Breast epithelium (tissue), 4 donors: ENCODE measurements around the gene DDX46. TPM values are rescaled to one million over a fixed set of nuclear protein-coding genes. Genes with fewer than 3 reads are reported as not detected.
"Not testable (repeated sequence)": the region's sequence is repeated elsewhere in the genome, so short reads cannot be mapped to it uniquely, and the experiment has no call there.

Source experiments
- DNase-seq, 2 donors: peaks; one replicate each; pipeline ENCODE4 v3.0.0-alpha.2; 2019; ENCODE audit warnings: low spot score in 2 of 2
- H3K27ac ChIP-seq, 2 donors: fragments of 200-600 bp; sonication (generic) in 1 of 2; one replicate each; pipeline ENCODE4 v1.5.1; 2016 to 2019; ENCODE audit warnings: mild to moderate bottlenecking in 1 of 2
- H3K27me3 ChIP-seq, 2 donors: fragments of 200-600 bp; sonication (generic) in 1 of 2; one replicate each; pipeline versions ENCODE4 v1.5.1 to v1.6.0; 2017 to 2019; ENCODE audit warnings: control low read depth in 1 of 2, mild to moderate bottlenecking in 1 of 2
- H3K36me3 ChIP-seq: fragments of 200-600 bp; one replicate; pipeline ENCODE4 v1.5.1; 2019
- H3K4me1 ChIP-seq, 2 donors: fragments of 200-600 bp; sonication (generic); one replicate each; pipeline ENCODE4 v1.5.1; 2016 to 2019; ENCODE audit warnings: control low read depth in 1 of 2
- H3K4me3 ChIP-seq, 3 donors: fragments of 200-600 bp; sonication (generic); 1 replicate in 2 of 3; 2 replicates in 1 of 3; pipeline ENCODE4 v1.5.1; 2016 to 2019; ENCODE audit warnings: mild to moderate bottlenecking in 3 of 3, moderate library complexity in 2 of 3
- H3K9me3 ChIP-seq, 2 donors: fragments of 200-600 bp; sonication (generic) in 1 of 2; one replicate each; pipeline ENCODE4 v1.5.1; 2016 to 2019; ENCODE audit warnings: control low read depth in 1 of 2
- POLR2A ChIP-seq: fragments of 450-650 bp; IDR thresholded peaks from one replicate; pipeline ENCODE4 v1.6.1; 2016; ENCODE audit warnings: antibody characterized with exemption, mild to moderate bottlenecking, moderate library complexity
- POLR2AphosphoS5 ChIP-seq, 3 donors: sonication (generic); formaldehyde crosslinking; IDR thresholded peaks; one replicate each; pipeline ENCODE4 v1.6.1; 2017; ENCODE audit warnings: antibody characterized with exemption in 3 of 3
- intact Hi-C: fragments of 100-400 bp; cut with DNase I; formaldehyde crosslinking; loops from one replicate; pipeline ENCODE4 v1.15.1; 2023; ENCODE audit warnings: low total_unique reads
- total RNA-seq, 3 donors: library from RNA; depleted of rRNA; stranded (reverse); fragments of >200 nt; gene quantifications; one replicate each; pipeline ENCODE4 v1.1.0, GENCODE V29; 2016
- TF ChIP-seq, protein P1 (sequence below), 3 donors: fragments of 450-650 bp; IDR thresholded peaks; one replicate each; pipeline ENCODE4 v1.5.1; 2016 to 2017; ENCODE audit warnings: antibody characterized with exemption in 3 of 3, mild to moderate bottlenecking in 3 of 3, moderate library complexity in 3 of 3

DDX46 gene
- total RNA-seq, 3 donors from 2014 or later: 37.8 to 62.6 (median 51.1) TPM

DNA sequence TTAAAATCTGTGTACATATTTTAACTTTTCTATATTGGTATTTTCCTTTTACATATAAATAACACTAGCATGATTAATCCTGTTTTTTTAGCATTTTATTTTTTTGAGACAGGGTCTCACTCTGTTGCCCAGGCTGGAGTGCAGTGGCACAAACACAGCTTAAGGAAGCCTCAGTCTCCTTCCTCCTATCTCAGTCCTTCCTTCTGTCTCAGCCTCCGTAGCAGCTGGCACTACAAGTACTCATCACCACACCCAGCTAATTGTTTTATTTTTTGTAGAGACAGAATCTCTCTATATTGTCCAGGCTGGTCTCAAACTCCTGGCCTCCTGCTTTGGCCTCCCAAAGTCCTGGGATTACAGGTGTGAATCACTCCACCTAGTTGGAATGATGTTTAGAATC, 85.7 kb downstream of the DDX46 start:
- intact Hi-C loops: no loop called here
- Histone ChIP-seq H3K4me3 (no peak overlapping the region), H3K4me1 (peaks cover 0 to 11% of the 10 kb centered on the region in 2 donors), H3K36me3 (no peaks in the 10 kb centered on the region), H3K9me3 (no peaks in the 10 kb centered on the region), H3K27me3 (no peaks in the 10 kb centered on the region), H3K27ac (no peak overlapping the region)
- TF ChIP-seq, protein P1, sequence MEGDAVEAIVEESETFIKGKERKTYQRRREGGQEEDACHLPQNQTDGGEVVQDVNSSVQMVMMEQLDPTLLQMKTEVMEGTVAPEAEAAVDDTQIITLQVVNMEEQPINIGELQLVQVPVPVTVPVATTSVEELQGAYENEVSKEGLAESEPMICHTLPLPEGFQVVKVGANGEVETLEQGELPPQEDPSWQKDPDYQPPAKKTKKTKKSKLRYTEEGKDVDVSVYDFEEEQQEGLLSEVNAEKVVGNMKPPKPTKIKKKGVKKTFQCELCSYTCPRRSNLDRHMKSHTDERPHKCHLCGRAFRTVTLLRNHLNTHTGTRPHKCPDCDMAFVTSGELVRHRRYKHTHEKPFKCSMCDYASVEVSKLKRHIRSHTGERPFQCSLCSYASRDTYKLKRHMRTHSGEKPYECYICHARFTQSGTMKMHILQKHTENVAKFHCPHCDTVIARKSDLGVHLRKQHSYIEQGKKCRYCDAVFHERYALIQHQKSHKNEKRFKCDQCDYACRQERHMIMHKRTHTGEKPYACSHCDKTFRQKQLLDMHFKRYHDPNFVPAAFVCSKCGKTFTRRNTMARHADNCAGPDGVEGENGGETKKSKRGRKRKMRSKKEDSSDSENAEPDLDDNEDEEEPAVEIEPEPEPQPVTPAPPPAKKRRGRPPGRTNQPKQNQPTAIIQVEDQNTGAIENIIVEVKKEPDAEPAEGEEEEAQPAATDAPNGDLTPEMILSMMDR (IDR thresholded peaks at IDR 0.05): no peak
- TF ChIP-seq POLR2AphosphoS5 (IDR thresholded peaks at IDR 0.05) (no peak), POLR2A (no peak)
- DNase-seq: no peak

DNA sequence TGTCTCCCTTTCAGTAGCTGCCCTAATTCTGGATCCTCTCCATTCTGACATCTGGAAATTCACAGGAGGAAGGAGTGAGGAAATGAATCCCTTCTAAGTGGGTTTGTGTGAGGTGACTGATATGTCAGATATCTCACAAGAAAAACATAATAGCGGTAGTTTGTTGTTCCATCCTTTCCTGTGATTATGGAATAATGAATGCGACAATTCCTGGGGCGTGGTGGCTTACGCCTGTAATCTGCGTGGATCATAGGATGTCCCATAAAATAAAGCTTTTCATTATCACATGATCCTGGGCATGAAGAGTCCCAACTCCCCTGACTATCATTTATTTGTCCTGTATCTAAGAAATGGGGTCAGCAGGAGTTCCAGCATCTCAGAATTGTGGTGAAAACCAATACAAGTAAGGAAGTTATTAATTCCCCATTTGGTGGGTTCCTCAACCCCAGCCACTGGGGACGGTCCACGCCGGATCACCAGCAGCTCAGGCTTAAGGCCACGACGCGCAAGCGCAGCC, 86.8 kb downstream of the DDX46 start:
- no peaks in the 10 kb centered on the region for H3K9me3 ChIP-seq
- H3K36me3 ChIP-seq: no peaks in the 10 kb centered on the region
- DNase-seq: no peak
- TF ChIP-seq POLR2AphosphoS5 (IDR thresholded peaks at IDR 0.05): no peak
- TF ChIP-seq, protein P1 (IDR thresholded peaks at IDR 0.05): no peak
- no peak for TF ChIP-seq POLR2A
- peaks cover 0 to 11% of the 10 kb centered on the region in 2 donors for H3K4me1 ChIP-seq
- no peaks in the 10 kb centered on the region for H3K27me3 ChIP-seq
- H3K27ac ChIP-seq: peak overlapping the region; percentile 92 to 95
- peak overlapping the region; percentile 89 to 95 (median 92) for H3K4me3 ChIP-seq
- intact Hi-C loops: no loop called here

DNA sequence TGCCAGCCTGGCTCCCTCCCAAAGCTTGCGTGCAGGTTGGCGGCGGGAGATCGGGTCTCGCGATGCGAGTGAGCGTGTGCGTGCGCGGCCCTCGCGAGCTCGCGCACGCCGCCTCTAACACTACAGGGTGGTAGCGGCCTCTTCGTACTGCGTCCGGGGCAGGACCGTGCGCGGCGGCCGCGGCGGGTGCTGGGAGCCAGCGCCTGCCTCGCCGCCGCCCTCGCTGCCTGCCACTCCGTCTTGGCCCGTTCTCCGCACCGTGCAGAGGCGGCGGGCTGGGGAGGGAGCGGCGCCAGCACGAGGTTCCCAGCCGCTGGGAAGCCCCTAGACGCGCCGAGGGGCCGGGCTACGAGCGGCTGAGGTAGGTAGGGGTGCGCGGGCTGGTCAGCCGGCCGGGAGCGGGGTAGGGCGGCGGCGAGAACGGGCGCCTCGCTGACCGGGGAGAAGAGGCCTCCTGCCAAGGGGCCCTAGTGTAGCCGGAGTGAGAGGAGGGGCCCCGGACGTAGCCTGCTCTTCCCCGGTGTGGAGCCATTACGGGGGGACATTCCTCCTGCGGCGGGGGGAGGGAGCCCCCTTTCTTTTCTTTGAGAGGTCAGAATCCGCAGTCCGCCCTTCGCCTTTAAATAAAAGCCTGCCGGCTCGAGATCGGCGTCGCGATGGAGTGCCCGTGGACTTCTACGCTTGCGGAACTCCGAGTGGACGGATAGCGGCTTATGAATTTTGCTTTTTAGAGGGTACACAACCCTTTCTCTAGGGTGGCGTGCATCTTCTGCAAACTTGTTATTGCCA, 87.5 kb downstream of the DDX46 start, which contains the start of gene C5orf24:
Gene C5orf24 (plus strand): TSS at position 117 of the 789 bp plus-strand sequence. CDS start 8,933 bp downstream, outside the sequence.
- H3K9me3 ChIP-seq: no peaks in the 10 kb centered on the region
- TF ChIP-seq, protein P1 (IDR thresholded peaks at IDR 0.05): no peak
- TF ChIP-seq POLR2A (peak; percentile 36), POLR2AphosphoS5 (IDR thresholded peaks at IDR 0.05) (peak; percentile 82 to 87 (median 87))
- peak within 1 kb of the TSS; percentile 92 to 95 for H3K27ac ChIP-seq
- H3K4me3 ChIP-seq: peak within 1 kb of the TSS; percentile 89 to 95 (median 92)
- no peaks in the 10 kb centered on the region for H3K27me3 ChIP-seq
- no peaks in the 10 kb centered on the region for H3K36me3 ChIP-seq
- intact Hi-C loops: no loop called here
- H3K4me1 ChIP-seq: peaks cover 0 to 11% of the 10 kb centered on the region in 2 donors
- peak; percentile 90 to 95 for DNase-seq

DNA sequence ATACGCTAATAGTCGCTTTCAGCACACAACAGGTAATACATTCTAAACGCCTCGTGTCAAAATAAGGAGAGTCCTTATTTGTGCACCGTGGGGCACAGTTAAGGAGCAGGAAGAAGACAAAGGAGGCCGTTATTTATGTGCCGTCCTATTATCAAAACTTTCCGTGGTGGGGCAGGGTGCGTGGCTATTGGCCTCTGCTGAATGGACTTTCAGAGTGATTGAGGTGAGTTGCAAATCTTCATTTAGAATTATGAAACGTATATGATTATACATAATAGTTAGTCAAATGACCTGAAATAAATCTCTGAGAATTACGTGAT, 88.0 kb downstream of the DDX46 start:
- H3K27ac ChIP-seq: peak overlapping the region; percentile 92 to 95
- no peak for DNase-seq

DNA sequence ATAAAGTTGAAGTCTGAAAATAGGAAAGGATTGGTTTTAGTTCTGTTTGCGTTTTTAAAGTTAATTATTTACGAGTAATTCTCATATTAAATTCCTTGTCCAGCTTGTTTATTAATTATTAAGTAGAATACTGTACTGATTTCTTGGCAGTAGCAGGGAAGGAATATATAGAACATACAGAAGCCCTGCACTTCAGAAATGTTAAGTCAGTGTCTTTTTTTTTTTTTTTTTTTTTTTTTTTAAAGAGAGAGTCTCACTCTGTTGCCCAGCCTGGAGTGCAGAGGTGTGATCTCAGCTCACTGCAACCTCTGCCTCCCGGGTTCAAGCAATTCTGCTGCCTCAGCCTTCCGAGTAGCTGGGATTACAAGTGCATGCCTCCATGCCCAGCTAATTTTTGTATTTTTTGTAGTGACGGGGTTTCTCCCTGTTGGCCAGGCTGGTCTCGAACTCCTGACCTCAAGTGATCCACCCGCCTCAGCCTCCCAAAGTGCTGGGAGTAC, 90.9 kb downstream of the DDX46 start:
- intact Hi-C loops, H3K4me3 ChIP-seq, H3K27ac ChIP-seq, H3K9me3 ChIP-seq, DNase-seq, H3K36me3 ChIP-seq, H3K27me3 ChIP-seq: not testable (repeated sequence)
- peaks cover 0 to 11% of the 10 kb centered on the region in 2 donors for H3K4me1 ChIP-seq

More for the DNA sequence above, 88.0 kb downstream of the DDX46 start:
- no peaks in the 10 kb centered on the region for H3K27me3 ChIP-seq
- intact Hi-C loops: no loop called here
- peak overlapping the region; percentile 89 to 95 (median 92) for H3K4me3 ChIP-seq
- H3K36me3 ChIP-seq: no peaks in the 10 kb centered on the region
- no peaks in the 10 kb centered on the region for H3K9me3 ChIP-seq
- H3K4me1 ChIP-seq: peaks cover 0 to 11% of the 10 kb centered on the region in 2 donors
- TF ChIP-seq POLR2AphosphoS5 (IDR thresholded peaks at IDR 0.05) (no peak), POLR2A (no peak)
- TF ChIP-seq, protein P1 (IDR thresholded peaks at IDR 0.05): no peak
